Gastrocnemius medialis (tissue), 4 donors: ENCODE measurements around the gene AMIGO2.

Source experiments
- CTCF ChIP-seq, 5 experiments: fragments of 450-650 bp in 3 of 5; fragments of 200-600 bp in 2 of 5; sonication (generic) in 2 of 5; IDR thresholded peaks in 4 of 5; conservative IDR thresholded peaks in 1 of 5; 1 replicate in 4 of 5; 2 replicates in 1 of 5; pipeline ENCODE4 v1.5.1; 2016 to 2019; ENCODE audit warnings: antibody characterized with exemption in 5 of 5, mild to moderate bottlenecking in 3 of 5, moderate library complexity in 3 of 5
- POLR2A ChIP-seq, 2 donors: fragments of 450-650 bp; IDR thresholded peaks; one replicate each; pipeline ENCODE4 v1.6.1; 2017; ENCODE audit warnings: antibody characterized with exemption in 2 of 2, mild to moderate bottlenecking in 2 of 2, moderate library complexity in 2 of 2

GRCh38 chr12:47114481-47114892 lies 34.7 kb upstream of the AMIGO2 start:
- TF ChIP-seq CTCF (IDR thresholded peaks at IDR 0.05 in 4 of 5, conservative IDR thresholded peaks at IDR 0.05 in 1 of 5) (no peak), POLR2A (IDR thresholded peaks at IDR 0.05) (no peak)
